A549 (cell line): Measurements from ENCODE around the gene AUTS2.

Experiments
- HOXB5 ChIP-seq: fragments of 250-450 bp; sonication (Bioruptor Pico); IDR thresholded peaks from 2 replicates; pipeline ENCODE4 v1.5.0; 2020; ENCODE audit warnings: mild to moderate bottlenecking, moderate library complexity
- NR3C1 ChIP-seq: fragments of >200 bp; sonication (Bioruptor Twin); formaldehyde crosslinking; IDR thresholded peaks from 3 replicates; pipeline ENCODE4 v1.6.1; 2017
- POLR2AphosphoS2 ChIP-seq: conservative IDR thresholded peaks from 2 replicates; pipeline ENCODE4 v1.6.1; 2012; ENCODE audit warnings: low read length, improper control_type of control experiment, inconsistent platforms
- SREBF2 ChIP-seq: fragments of 450-650 bp; IDR thresholded peaks from 2 replicates; pipeline ENCODE4 v1.6.1; 2014; ENCODE audit warnings: mild to moderate bottlenecking, moderate library complexity
- TF ChIP-seq, protein P1 (sequence below): fragments of >200 bp; sonication (Bioruptor Twin); formaldehyde crosslinking; IDR thresholded peaks from 3 replicates; pipeline ENCODE4 v1.5.1; 2016

DNA sequence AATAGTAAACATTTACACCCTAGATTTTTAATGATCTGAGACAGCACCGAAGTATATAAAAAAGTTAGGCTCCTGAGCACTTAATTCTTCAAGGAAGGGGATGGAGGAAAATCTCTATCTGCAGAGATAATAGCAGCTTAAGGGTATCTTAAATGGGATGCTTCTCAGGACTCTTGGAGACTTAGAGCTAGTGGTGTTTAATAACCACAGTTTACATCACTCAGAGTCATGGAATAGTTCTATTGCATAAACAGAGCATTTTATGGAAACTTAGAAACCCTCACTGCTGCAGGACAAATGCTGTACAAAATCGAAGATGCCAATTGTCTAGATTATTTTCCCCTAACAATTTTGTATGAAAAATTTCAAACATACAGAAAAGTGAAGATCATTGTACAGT is 1134.8 kb downstream of the AUTS2 start:
- TF ChIP-seq, protein P1, sequence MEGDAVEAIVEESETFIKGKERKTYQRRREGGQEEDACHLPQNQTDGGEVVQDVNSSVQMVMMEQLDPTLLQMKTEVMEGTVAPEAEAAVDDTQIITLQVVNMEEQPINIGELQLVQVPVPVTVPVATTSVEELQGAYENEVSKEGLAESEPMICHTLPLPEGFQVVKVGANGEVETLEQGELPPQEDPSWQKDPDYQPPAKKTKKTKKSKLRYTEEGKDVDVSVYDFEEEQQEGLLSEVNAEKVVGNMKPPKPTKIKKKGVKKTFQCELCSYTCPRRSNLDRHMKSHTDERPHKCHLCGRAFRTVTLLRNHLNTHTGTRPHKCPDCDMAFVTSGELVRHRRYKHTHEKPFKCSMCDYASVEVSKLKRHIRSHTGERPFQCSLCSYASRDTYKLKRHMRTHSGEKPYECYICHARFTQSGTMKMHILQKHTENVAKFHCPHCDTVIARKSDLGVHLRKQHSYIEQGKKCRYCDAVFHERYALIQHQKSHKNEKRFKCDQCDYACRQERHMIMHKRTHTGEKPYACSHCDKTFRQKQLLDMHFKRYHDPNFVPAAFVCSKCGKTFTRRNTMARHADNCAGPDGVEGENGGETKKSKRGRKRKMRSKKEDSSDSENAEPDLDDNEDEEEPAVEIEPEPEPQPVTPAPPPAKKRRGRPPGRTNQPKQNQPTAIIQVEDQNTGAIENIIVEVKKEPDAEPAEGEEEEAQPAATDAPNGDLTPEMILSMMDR: no peak
- TF ChIP-seq HOXB5 (CRISPR knock-in tag) (no peak), POLR2AphosphoS2 (no peak), NR3C1 (no peak), SREBF2 (no peak)
